Endothelial cell of umbilical vein (primary cell): ENCODE measurements around the gene ARL3. TPM values are rescaled to one million over a fixed set of nuclear protein-coding genes. Genes with fewer than 3 reads are reported as not detected.

Experiments used
- BruUV-seq: library from RNA; stranded (reverse); fragments of 400-500 nt; replicated peaks from 2 replicates; lab custom pipeline; 2021; lab: Mats Ljungman, UMichigan
- CTCF ChIA-PET: fragments of 300-600, 350-600 bp; sonication (Branson Sonifier 250); formaldehyde crosslinking; loops from one replicate; lab custom pipeline; 2021; ENCODE audit warnings: antibody characterized with exemption, inconsistent platforms; lab: Charles Lee
- POLR2A ChIA-PET: fragments of 300-600, 350-600 bp; sonication (Branson Sonifier 250); formaldehyde crosslinking; loops from one replicate; lab custom pipeline; 2021; ENCODE audit warnings: antibody characterized with exemption, inconsistent platforms; lab: Charles Lee
- DNase-seq: peaks from one replicate; pipeline ENCODE4 v3.0.0-alpha.2; 2011; ENCODE audit warnings: low read depth, low spot score
- FAIRE-seq: peaks from 2 replicates; lab custom pipeline; 2011; peaks lifted over from hg19 to GRCh38; lab: Jason Lieb, UNC
- H2AFZ ChIP-seq: 2 replicates; pipeline ENCODE4 v1.6.0; 2012; ENCODE audit warnings: low read depth, low read length, control low read depth, inconsistent platforms
- H3K27ac ChIP-seq: 2 replicates; pipeline ENCODE4 v1.5.1; 2011; ENCODE audit warnings: low read depth, mild to moderate bottlenecking, control low read depth, low read length, moderate library complexity; ENCODE audit not compliant: insufficient read depth
- H3K27me3 ChIP-seq, 2 experiments: 2 replicates each; pipeline versions ENCODE4 v1.6.0 to v1.6.1; 2011; ENCODE audit warnings: low read length in 2 of 2, mixed read lengths in 1 of 2; ENCODE audit not compliant: control insufficient read depth in 2 of 2, insufficient read depth in 2 of 2
- H3K36me3 ChIP-seq, 2 experiments: 2 replicates in 1 of 2; 3 replicates in 1 of 2; pipeline ENCODE4 v1.5.1; 2011; ENCODE audit warnings: low read length in 2 of 2, mild to moderate bottlenecking in 1 of 2, moderate library complexity in 1 of 2; ENCODE audit not compliant: control insufficient read depth in 2 of 2, insufficient read depth in 2 of 2; ENCODE audit errors: extremely low read depth in 1 of 2
- H3K4me1 ChIP-seq: 3 replicates; pipeline ENCODE4 v1.5.1; 2011; ENCODE audit warnings: mild to moderate bottlenecking, low read length; ENCODE audit not compliant: control insufficient read depth, insufficient read depth; ENCODE audit errors: extremely low read depth
- H3K4me2 ChIP-seq: 2 replicates; pipeline ENCODE4 v1.6.1; 2011; ENCODE audit warnings: low read length, control low read depth, mixed read lengths; ENCODE audit not compliant: insufficient read depth
- H3K4me3 ChIP-seq, 3 experiments: fragments of 200-600 bp in 1 of 3; sonication (generic), shearing (Covaris generic) in 1 of 3; replicated peaks in 1 of 3; 2 replicates each; pipeline ENCODE4 v1.5.1; 2011 to 2016; ENCODE audit warnings: control low read depth in 3 of 3, low read length in 3 of 3, mild to moderate bottlenecking in 2 of 3, inconsistent platforms in 1 of 3, low read depth in 1 of 3, moderate library complexity in 1 of 3; ENCODE audit not compliant: insufficient read depth in 1 of 3
- H3K79me2 ChIP-seq: 2 replicates; pipeline ENCODE4 v1.6.0; 2012; ENCODE audit warnings: low read length, inconsistent platforms; ENCODE audit not compliant: control insufficient read depth, insufficient read depth
- H3K9ac ChIP-seq: replicated peaks from 2 replicates; pipeline ENCODE3; 2011; ENCODE audit warnings: low read length, control low read depth; ENCODE audit not compliant: insufficient read depth; ENCODE audit errors: extremely low read depth
- H3K9me1 ChIP-seq: replicated peaks from 3 replicates; pipeline ENCODE4 v1.6.0; 2011; ENCODE audit warnings: mild to moderate bottlenecking, low read length; ENCODE audit not compliant: control insufficient read depth, insufficient read depth; ENCODE audit errors: extremely low read depth
- H3K9me3 ChIP-seq: replicated peaks from 2 replicates; pipeline ENCODE4 v1.5.1; 2012; ENCODE audit warnings: low read length, inconsistent platforms; ENCODE audit not compliant: control insufficient read depth, insufficient read depth
- H4K20me1 ChIP-seq: replicated peaks from 2 replicates; pipeline ENCODE3; 2011; ENCODE audit warnings: mild to moderate bottlenecking, low read length; ENCODE audit not compliant: control insufficient read depth, insufficient read depth; ENCODE audit errors: extremely low read depth
- EZH2 ChIP-seq: IDR thresholded peaks from 2 replicates; pipeline ENCODE4 v1.6.1; 2012; ENCODE audit warnings: borderline replicate concordance, low read depth, mild to moderate bottlenecking, moderate library complexity, low read length, inconsistent platforms; ENCODE audit not compliant: severe bottlenecking
- FOS ChIP-seq: IDR thresholded peaks from 2 replicates; pipeline ENCODE4 v1.6.1; 2011; ENCODE audit warnings: mild to moderate bottlenecking, low read length, moderate library complexity, borderline replicate concordance; ENCODE audit not compliant: insufficient read depth
- GATA2 ChIP-seq: IDR thresholded peaks from 2 replicates; pipeline ENCODE4 v1.7.0; 2011; ENCODE audit warnings: low read depth, mild to moderate bottlenecking, moderate library complexity, mixed read lengths, low read length; ENCODE audit not compliant: insufficient read length, insufficient read depth
- JUN ChIP-seq: IDR thresholded peaks from 2 replicates; pipeline ENCODE4 v1.6.1; 2011; ENCODE audit warnings: borderline replicate concordance, low read depth; ENCODE audit not compliant: insufficient read length, insufficient read depth
- MAX ChIP-seq: IDR thresholded peaks from 2 replicates; pipeline ENCODE4 v1.6.1; 2011; ENCODE audit not compliant: insufficient read depth, insufficient read length
- MYC ChIP-seq: IDR thresholded peaks from one replicate; pipeline ENCODE4 v1.6.1; 2011; ENCODE audit warnings: mild to moderate bottlenecking, low read depth, low read length
- POLR2A ChIP-seq: IDR thresholded peaks from 2 replicates; pipeline ENCODE4 v1.6.1; 2012; ENCODE audit warnings: low read depth, mild to moderate bottlenecking, control low read depth, low read length
- POLR2AphosphoS5 ChIP-seq: IDR thresholded peaks from 2 replicates; pipeline ENCODE4 v1.6.1; 2012; ENCODE audit warnings: low read depth, mild to moderate bottlenecking, control low read depth, low read length, moderate library complexity; ENCODE audit not compliant: insufficient read depth
- dilution Hi-C: fragments of 300-500 bp; cut with MboI; formaldehyde crosslinking; loops from one replicate; pipeline ENCODE4 v1.15.0; 2019; ENCODE audit warnings: low sequenced_read_pairs; ENCODE audit not compliant: extremely low pct_ligation_motif_present
- intact Hi-C: fragments of 100-400 bp; cut with micrococcal nuclease; formaldehyde crosslinking; loops from one replicate; pipeline ENCODE4 v1.10.0; 2022
- polyA plus RNA-seq, 4 experiments: library from polyadenylated mRNA; depleted of rRNA in 3 of 4; stranded (reverse) in 3 of 4; unstranded in 1 of 4; fragments of >200 nt; gene quantifications; 2 replicates each; pipeline versions ENCODE4 v1.2.1 to v1.2.3, GENCODE V29; 2011 to 2012; ENCODE audit warnings: missing spikeins in 1 of 4
- total RNA-seq: library from RNA; stranded (reverse); gene quantifications from 2 replicates; pipeline ENCODE4 v1.2.3, GENCODE V29; 2021
- TF ChIP-seq, protein P1 (sequence below), 2 donors: IDR thresholded peaks; 1 replicate in 1 of 2; 2 replicates in 1 of 2; pipeline ENCODE4 v1.5.1; 2011; ENCODE audit warnings: low read length in 2 of 2, mild to moderate bottlenecking in 2 of 2, moderate library complexity in 2 of 2, control low read depth in 1 of 2, inconsistent platforms in 1 of 2, low read depth in 1 of 2; ENCODE audit not compliant: insufficient read depth in 1 of 2; ENCODE audit errors: extremely low read depth in 1 of 2

The ARL3 gene
- total and polyA plus RNA-seq, 2 donors (not counting 3 experiments of a cell fraction or from before 2014, with no cell fraction given) = 6.6 to 11.0 TPM

GRCh38 chr10:102758240-102758932 lies 44.2 kb upstream of the ARL3 start:
- ChIA-PET CTCF (interaction anchor here (0.8 kb wide), 1 partner anchor 11 kb away, joined by 3 read pairs; no protein-coding TSS in a partner anchor), POLR2A (no interaction called here)
- dilution Hi-C loops (no loop called here), intact Hi-C loops (no loop called here)
- H2AFZ ChIP-seq = no peak overlapping the region
- H3K79me2 ChIP-seq = peaks cover 14% of the 10 kb centered on the region
- DNase-seq (no peak), FAIRE-seq (no peak)
- no TSS peak for BruUV-seq
- H3K27me3 ChIP-seq = no peaks in the 10 kb centered on the region
- no peaks in the 10 kb centered on the region for H3K9me3 ChIP-seq
- no peak overlapping the region for H3K4me2 ChIP-seq
- H3K36me3 ChIP-seq = no peaks in the 10 kb centered on the region
- no peak overlapping the region for H3K4me3 ChIP-seq
- H4K20me1 ChIP-seq = no peaks in the 10 kb centered on the region
- no peak overlapping the region for H3K27ac ChIP-seq
- TF ChIP-seq, protein P1, sequence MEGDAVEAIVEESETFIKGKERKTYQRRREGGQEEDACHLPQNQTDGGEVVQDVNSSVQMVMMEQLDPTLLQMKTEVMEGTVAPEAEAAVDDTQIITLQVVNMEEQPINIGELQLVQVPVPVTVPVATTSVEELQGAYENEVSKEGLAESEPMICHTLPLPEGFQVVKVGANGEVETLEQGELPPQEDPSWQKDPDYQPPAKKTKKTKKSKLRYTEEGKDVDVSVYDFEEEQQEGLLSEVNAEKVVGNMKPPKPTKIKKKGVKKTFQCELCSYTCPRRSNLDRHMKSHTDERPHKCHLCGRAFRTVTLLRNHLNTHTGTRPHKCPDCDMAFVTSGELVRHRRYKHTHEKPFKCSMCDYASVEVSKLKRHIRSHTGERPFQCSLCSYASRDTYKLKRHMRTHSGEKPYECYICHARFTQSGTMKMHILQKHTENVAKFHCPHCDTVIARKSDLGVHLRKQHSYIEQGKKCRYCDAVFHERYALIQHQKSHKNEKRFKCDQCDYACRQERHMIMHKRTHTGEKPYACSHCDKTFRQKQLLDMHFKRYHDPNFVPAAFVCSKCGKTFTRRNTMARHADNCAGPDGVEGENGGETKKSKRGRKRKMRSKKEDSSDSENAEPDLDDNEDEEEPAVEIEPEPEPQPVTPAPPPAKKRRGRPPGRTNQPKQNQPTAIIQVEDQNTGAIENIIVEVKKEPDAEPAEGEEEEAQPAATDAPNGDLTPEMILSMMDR (IDR thresholded peaks at IDR 0.05; ENCODE audit: extremely low read depth in 1 of 2, insufficient read depth in 1 of 2, low read depth in 1 of 2, low read length in 2 of 2) = no peak
- TF ChIP-seq MYC (no peak), JUN (no peak), MAX (no peak), POLR2AphosphoS5 (no peak), POLR2A (no peak), FOS (no peak), EZH2 (no peak), GATA2 (no peak)
- peaks cover 8% of the 10 kb centered on the region for H3K4me1 ChIP-seq
- no peak overlapping the region for H3K9ac ChIP-seq
- no peaks in the 10 kb centered on the region for H3K9me1 ChIP-seq
